NCI-H2227 (cell line): ENCODE data around the gene HERC3.

ENCODE experiments used
- DNase-seq: peaks from one replicate; lab custom pipeline; 2025; ENCODE audit not compliant: unreplicated experiment; lab: John Stamatoyannopoulos, UW

The HERC3 gene

DNA sequence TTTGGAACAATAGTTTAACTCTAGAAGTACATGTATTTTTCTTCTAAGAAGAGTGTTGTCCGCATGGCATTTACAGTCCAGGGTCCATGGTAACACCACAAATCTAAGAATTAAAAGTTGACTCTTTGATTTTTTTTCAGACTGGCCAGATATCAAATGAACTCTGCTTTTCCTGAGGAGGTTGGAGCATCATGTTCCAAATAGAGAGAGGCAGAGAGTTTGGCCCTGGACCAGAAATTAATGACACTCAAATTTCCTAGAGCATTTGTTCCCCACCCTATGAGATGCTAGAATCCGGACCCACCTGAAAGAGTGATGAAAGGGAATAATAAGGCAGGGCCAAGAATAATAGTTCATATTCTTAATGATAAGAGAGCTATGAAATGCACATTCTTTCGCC, 152.3 kb downstream of the HERC3 start:
- peak; percentile 14 for DNase-seq

DNA sequence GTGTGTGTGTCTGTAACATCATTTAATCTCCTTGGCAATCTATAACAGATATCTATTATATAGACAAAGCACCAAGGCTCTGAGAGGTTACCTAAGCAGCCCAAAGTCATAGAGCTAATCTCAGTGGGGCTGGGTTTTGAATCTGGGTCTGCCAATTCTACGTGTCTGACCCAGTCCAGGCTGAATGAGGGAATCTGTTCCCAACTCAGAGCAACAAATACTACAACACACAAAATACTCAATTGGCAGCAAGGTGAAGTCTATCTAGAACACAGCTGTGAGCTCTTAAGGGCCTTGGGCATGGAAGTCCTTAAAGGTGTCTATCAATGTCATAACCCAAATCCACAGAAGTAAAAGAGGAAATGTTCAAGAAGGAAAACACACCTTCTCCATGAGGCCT, 152.9 kb downstream of the HERC3 start:
- no peak for DNase-seq

GRCh38 chr4:88745581-88746163, 153.4 kb downstream of the HERC3 start:
- no peak for DNase-seq

DNA sequence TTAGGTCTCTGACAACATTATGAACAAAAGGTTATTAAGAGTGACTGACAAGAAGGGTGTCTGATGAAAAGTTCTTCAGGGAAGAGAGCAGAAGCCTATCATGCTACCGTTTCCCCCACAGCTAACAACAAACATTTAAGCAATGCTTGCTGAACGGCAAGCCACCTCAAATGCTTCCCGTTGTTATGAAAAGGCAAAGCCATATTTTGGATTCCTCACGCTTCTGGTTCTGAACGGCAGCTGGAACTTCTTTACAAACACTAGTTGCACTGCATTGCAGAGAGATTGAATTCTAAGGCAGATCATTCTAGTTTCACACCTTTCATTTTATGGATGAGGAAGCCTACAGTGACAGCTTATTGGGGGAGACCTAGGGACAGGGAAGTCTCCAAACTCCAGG, 153.9 kb downstream of the HERC3 start:
- DNase-seq, result no peak

DNA sequence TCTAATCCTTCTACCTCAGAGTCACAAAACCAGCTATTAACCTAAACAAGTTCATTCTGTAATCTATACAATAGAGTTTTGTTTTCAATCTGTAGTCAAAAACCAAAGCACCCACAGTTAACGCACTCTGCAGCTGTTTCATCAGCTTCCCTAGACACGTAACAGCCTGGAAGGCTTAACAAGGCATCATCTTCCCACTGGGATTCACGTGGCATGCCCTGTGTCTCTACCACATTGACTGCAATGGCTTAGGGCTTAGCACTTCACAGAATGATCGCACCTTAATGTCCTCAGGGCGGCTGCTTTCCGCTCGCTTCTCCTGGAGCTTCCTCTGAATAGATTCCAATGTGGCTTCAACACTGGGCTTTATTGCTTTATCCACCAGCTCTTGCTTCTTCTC, 155.1 kb downstream of the HERC3 start:
- no peak for DNase-seq

- no peak for DNase-seq
These were observed 158.1 kb downstream of the HERC3 start for GRCh38 chr4:88750369-88750768.

DNA sequence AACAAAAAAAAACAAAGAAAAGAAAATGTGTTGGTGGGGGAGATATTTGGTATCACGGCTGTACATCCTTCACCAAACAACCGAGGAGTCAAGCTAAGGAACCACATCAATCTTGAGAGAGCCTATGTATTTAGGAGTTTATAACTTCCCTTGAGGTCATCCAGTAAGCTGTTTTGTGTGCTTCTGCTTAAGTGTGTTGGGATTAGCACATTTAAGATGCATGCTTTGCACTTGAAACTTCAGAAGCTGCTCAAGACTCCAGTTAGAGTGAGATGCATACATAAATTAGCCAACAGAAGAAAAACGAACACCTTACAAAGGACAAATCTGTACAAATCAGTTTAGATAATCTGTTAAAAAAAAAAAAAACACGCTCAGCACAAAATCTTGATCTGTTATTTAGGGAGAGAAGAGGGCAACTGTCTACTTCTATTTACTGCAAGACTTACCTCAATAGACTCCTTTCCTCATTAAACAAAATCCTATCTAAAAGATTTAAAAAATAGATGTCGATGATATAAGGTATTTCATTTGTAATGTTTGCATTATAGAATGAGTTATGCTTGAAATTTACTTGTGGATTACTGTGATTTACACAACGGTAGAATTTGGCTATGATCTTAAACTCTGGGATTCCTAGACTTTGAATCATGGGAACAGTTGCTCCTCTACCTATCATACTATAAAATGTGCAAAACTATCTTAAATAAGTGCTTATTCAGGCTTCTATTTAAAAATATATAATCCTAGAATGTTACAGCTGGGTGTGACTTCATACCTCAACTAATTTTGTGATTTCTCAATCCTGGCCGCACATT, 159.2 kb downstream of the HERC3 start:
- DNase-seq, result no peak

DNA sequence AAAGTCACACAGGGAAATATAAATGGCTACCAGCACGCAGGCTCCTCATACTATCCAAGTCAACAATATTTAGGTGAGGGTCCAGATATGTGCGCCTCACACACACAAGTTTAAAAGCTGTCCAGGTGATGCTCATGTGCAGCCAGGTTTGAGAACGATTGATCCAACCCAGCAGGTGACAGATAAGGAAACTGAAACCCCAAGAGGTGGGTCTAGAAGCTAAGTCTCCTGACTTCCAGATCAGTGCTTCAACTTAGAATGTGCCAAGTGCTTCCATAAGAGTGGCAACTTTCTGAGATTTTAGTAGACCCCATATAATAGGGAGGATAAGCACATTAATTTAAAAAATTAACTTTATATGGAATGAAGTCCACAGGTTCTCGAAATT, 159.8 kb downstream of the HERC3 start:
- no peak for DNase-seq

DNA sequence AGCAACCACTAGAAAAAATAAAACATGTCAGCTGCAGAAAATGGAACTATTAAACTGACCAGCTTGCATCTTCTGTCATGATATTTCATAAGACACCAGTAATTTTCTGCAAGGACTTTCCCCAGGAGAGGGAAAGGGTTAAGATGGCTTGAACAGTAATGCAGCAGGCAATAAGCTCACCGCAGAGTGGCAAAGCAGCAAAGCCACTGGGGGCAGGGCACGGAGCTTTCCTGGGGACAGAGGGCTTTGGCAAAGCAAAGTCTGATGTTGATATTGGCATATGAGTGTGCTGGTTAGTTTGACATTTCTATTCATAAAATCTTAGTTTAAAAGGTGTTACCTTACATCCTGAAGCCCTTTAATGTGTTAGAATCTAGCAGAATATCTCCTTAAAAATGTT, 160.5 kb downstream of the HERC3 start:
- DNase-seq, result peak; percentile 1

DNA sequence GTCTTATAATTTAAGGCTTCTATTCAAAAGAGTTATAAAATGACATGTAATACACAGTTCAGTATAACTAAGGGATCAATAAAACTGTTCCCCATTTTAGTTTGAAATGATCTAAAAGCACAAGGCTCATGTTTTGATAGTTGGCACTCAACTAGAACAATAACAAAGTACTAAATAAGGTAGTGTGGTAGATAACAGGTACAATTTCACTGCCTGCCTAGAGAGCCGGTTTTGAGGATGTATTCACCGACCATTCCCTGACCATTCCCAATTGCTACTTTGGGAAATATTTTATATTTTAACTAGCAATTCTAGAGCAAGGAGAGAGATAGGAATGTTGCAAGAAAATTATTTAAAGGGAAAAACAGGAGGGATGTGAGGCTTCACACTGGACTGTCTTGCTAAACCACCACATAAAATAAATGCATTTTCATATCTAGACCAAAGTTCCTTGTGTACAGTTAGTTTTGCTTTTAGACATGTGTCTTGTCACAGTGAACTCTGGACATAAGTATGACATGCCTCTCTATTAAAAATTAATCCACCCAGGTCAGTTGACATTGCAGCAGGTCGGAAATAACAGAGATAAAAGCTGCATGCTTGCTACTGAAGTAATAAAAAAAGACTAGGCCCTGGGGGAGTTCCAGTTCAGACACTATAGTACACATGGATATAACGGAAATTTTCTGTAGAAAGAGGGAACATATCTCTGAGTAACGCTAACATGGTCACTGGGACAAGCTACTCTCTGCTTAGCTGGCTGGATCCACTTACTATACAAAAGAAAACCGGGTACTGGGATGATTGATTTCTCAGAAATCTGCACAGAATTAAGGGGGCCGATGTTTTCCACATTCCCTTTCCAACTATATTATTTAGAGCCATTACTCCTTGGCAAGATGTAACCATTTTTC, 161.6 kb downstream of the HERC3 start:
- DNase-seq, result peak; percentile 4

DNA sequence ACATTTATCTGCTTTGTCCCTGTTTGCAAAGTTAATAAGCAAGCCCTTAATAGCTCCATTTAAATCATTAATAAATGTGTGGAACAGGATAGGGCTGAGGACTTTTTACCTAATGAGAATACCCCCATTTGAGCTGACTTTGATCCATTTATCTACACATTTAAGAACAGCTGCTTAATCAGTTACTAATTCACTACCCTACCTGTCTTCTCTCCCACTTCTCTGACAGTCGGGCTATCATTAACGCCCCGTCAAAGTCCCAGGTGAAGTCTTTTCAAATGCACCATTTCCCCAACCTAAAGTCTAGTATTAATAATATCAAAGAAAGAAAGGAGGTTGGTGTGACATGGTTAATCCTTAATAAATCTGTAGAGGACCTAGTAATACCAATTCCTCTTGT, 162.5 kb downstream of the HERC3 start:
- no peak for DNase-seq

DNA sequence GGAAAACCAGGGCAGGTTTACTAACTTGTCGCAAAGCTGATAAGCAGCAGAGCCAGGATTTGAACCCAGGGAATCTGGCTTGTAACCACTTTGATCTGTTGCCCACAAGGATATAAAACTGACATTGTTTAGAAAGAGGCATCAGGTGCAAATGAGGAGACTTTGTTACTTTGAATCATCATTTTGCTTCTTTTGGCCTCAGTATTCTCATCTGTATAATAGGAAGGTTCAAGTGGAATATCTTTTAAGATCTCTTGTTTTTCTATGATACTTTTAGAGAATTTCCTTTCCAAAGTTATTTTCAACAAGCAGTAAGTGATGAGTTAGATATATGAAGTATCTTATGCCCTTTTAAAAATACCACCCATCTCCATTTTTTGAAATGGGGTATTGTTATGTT, 163.2 kb downstream of the HERC3 start:
- DNase-seq, result no peak

GRCh38 chr4:88756149-88756548, 163.9 kb downstream of the HERC3 start:
- DNase-seq, result no peak

GRCh38 chr4:88757067-88757466, 164.8 kb downstream of the HERC3 start:
- no peak for DNase-seq

DNA sequence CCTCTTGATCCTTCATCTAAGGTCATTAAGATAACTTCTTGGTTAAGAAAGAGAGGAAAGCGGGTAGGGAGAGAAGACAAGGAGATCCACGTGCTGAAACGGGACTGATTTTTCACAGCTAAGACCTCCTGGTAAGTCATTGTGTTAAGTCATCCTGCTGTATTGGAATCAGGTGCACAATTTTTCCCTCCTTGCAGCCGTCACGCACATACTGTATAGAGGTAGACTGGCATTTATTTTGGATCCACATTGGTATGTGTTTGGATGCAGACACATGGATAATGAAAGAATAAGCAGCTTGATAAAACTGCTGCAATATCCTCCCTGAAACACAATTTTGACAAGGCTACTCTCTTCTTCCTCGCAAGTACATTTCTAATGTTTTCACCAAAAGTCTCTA, 165.5 kb downstream of the HERC3 start:
- DNase-seq, result peak; percentile 1
